Nephron progenitor cell (in vitro differentiated cells): ENCODE results near the gene NR5A1.

ENCODE experiments used
- DNase-seq: peaks from one replicate; pipeline ENCODE4 v3.0.0; 2021
- H3K27ac Mint-ChIP-seq: 2 replicates; pipeline ENCODE4 v1.8.0; 2021; ENCODE audit warnings: mild to moderate bottlenecking, moderate library complexity, mixed read lengths
- H3K27me3 Mint-ChIP-seq: 2 replicates; pipeline ENCODE4 v1.8.0; 2021; ENCODE audit warnings: mild to moderate bottlenecking, low read depth, mixed read lengths; ENCODE audit not compliant: poor library complexity
- H3K36me3 Mint-ChIP-seq: 2 replicates; pipeline ENCODE4 v1.8.0; 2021; ENCODE audit warnings: low read depth, mixed read lengths
- H3K4me1 Mint-ChIP-seq: 2 replicates; pipeline ENCODE4 v1.8.0; 2021; ENCODE audit warnings: mixed read lengths
- H3K4me3 Mint-ChIP-seq: 2 replicates; pipeline ENCODE4 v1.8.0; 2021; ENCODE audit warnings: mild to moderate bottlenecking, moderate library complexity, mixed read lengths
- H3K9me3 Mint-ChIP-seq: 2 replicates; pipeline ENCODE4 v1.8.0; 2021; ENCODE audit warnings: mild to moderate bottlenecking, moderate library complexity, mixed read lengths
- CTCF ChIP-seq: fragments of 200-600 bp; sonication (generic); IDR thresholded peaks from 2 replicates; pipeline ENCODE4 v1.5.0; 2021; ENCODE audit warnings: antibody characterized with exemption

The NR5A1 gene

DNA sequence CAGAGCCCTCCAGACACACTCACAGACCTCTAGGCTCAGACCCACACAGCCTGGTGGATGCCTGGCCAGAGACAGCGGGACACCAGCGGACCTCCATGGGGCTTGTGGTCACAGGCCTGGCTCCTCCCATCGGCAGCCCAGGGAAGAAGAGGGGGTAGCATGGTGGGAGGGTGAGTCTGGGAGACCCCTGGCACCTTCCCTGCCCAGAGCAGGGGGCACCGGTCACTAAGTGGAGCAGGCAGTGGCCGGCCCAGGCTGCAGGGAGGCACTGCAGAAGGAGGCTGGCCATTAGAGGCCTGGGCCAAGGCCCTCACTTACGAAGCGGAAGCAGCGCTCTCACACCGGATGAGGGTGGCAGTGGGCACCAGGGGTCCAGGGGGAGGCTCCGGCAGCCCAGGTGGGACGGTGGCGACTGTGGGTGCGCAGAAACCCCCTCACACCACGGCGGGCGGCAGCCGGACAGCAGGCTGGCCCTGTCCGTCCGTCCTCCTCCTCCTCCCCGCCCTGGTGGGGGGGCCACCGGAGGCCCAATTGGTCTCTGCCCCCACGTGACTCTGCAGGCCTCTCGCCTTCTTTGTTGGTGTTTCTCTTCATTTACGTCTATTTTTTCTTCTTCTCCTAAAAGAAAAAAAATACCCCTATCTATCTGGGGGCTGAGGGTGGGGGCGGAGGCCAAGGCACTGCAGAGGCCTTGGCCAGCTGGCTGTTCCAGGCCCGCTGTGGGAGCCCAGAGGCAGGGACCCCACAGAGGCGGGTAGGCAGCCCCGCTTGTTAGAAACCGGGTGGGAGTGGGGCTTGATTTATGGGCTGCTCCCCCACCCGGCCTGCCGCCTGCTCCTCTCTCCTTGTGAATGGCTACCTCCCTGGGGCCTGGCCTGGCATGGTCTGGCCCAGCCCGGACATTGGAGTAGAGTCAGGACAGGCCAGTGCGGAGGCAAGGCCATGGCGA, at the start of gene NR5A1:
Gene NR5A1 (minus strand): TSS at position 469 of the 949 bp plus-strand sequence. CDS start 4,004 bp downstream, outside the sequence.
- Mint-ChIP-seq H3K9me3 (no peaks in the 10 kb centered on the region), H3K27ac (no peak within 1 kb of the TSS), H3K36me3 (no peaks in the 10 kb centered on the region), H3K4me1 (peaks cover 24% of the 10 kb centered on the region), H3K27me3 (peaks cover 64% of the 10 kb centered on the region), H3K4me3 (no peak within 1 kb of the TSS)
- no peak for DNase-seq
- TF ChIP-seq CTCF, result no peak

DNA sequence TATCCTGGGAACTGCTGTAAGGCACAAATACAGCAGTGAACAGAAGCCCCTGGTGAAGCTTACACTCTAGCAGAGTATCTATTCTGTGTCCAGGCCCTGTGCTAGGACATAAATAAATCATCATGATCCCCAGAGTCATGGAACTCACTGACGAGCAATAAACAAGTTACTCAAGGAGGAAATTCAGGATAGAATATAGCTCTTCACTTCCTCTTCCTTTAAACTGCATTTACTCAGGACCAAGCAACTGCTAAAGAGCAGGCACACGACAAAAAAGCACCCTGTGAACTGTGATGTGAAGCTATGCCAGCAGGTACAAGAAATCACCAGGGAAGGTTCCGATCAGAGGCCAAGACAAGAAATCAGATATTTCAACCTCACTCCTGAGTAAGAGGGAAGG, 47.8 kb upstream of the NR5A1 start:
- H3K27ac Mint-ChIP-seq, result peak overlapping the region; percentile 18
- no peaks in the 10 kb centered on the region for H3K27me3 Mint-ChIP-seq
- H3K4me3 Mint-ChIP-seq, result no peak overlapping the region
- no peak for TF ChIP-seq CTCF
- DNase-seq, result no peak
- no peaks in the 10 kb centered on the region for H3K9me3 Mint-ChIP-seq
- peaks cover 10% of the 10 kb centered on the region for H3K36me3 Mint-ChIP-seq
- H3K4me1 Mint-ChIP-seq, result peaks cover 22% of the 10 kb centered on the region

DNA sequence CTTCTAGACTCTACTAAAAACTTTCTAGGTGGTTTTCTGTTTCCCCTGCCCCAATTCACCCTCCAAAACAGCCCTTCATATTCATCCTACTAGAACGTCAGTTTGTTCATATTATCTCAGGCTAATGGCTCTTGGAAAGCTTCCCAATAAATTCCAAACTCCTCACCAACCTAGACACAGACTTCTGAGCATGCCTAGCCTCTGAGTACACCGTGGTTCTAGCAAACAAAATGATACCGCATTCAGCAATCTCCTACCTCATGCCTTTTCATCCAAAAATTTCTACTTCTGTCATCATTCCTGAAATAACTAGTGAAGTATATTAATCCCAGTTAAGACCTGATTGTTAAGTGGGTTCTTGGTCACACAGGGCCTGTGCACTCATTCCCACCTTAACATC, 46.5 kb upstream of the NR5A1 start:
- Mint-ChIP-seq H3K27me3 (no peaks in the 10 kb centered on the region), H3K4me3 (no peak overlapping the region), H3K36me3 (peaks cover 15% of the 10 kb centered on the region), H3K4me1 (peaks cover 26% of the 10 kb centered on the region), H3K27ac (no peak overlapping the region), H3K9me3 (no peaks in the 10 kb centered on the region)
- no peak for TF ChIP-seq CTCF
- no peak for DNase-seq

DNA sequence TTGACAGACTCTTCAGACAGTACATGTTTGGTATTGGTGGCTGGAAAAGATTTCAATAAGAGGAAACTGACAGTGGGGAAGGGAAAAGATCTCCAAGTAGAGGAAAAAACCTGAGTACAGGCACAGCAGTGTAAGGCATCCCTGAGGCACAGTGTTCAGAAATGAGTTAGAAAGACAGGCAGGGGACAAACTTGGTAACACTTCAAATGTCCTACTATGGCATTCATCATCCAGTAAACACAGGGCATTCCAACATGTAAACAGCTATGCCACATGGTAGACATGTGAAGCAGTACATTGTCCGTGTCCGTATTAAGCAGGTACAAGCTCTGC, 45.0 kb upstream of the NR5A1 start:
- Mint-ChIP-seq H3K4me1 (peaks cover 20% of the 10 kb centered on the region), H3K4me3 (no peak overlapping the region), H3K27me3 (no peaks in the 10 kb centered on the region), H3K36me3 (peaks cover 12% of the 10 kb centered on the region), H3K9me3 (no peaks in the 10 kb centered on the region), H3K27ac (no peak overlapping the region)
- no peak for DNase-seq
- no peak for TF ChIP-seq CTCF

DNA sequence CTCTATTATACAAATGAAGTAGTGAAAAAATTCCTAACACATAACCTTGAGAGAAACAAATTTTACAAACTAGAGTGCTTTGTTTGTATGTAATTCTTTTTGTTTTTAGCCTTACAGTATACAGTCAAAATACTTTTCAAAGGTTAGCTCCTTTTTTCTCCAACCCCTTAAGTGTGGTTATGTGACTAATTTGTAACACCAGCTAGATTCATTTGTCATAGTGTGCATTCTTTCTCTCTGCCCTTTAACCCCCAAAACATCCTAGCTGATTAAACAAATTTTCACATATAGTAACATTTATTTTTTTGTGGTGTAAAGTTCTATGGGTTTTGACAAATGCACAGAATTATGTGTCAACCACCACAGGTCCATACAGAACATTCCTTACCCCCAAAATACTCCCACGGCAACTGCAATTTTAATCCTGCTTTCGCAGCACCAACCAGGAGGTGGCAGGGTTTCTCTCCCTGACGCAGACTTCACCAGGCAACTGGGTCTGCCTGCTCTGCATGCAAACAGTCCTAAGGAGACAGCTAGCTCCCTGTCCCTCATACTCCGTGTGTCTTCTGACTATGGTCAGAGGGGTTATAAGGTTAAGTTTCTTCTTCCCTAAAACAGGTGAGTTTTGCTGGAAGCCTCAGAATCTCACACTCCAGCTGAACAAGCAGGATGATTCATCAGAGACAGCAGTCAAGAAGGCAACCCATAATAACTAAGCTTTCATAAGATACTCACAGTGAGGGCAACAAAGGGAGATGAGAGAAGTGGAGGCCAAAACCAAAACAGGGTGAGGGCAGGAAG, 44.5 kb upstream of the NR5A1 start:
- Mint-ChIP-seq H3K36me3 (peaks cover 12% of the 10 kb centered on the region), H3K9me3 (no peaks in the 10 kb centered on the region), H3K27ac (no peak overlapping the region), H3K4me3 (no peak overlapping the region), H3K4me1 (peaks cover 20% of the 10 kb centered on the region), H3K27me3 (no peaks in the 10 kb centered on the region)
- peak; percentile 61 for TF ChIP-seq CTCF
- DNase-seq, result peak; percentile 59
